K562 (cell line): Measurements from ENCODE around the gene OR6B2.

Source experiments
- CTCF ChIP-seq, 3 experiments: IDR thresholded peaks in 2 of 3; conservative IDR thresholded peaks in 1 of 3; 2 replicates each; pipeline ENCODE4 v1.5.1; 2011 to 2012; ENCODE audit warnings: low read length in 3 of 3, mild to moderate bottlenecking in 3 of 3, control low read depth in 2 of 3, improper control_type of control experiment in 1 of 3, inconsistent platforms in 1 of 3, low read depth in 1 of 3, mixed read lengths in 1 of 3, moderate library complexity in 1 of 3; ENCODE audit not compliant: insufficient read depth in 2 of 3
- ETS2 ChIP-seq: IDR thresholded peaks from 2 replicates; pipeline ENCODE4 v1.6.1; 2016; ENCODE audit warnings: borderline replicate concordance, missing genetic modification characterization, mild to moderate bottlenecking, moderate library complexity, missing compliant biosample characterization; ENCODE audit not compliant: poor library complexity, severe bottlenecking
- FOXA1 ChIP-seq: fragments of 450-650 bp; IDR thresholded peaks from 2 replicates; pipeline ENCODE4 v1.6.1; 2016; ENCODE audit warnings: mild to moderate bottlenecking, borderline replicate concordance
- IRF2 ChIP-seq: sonication (generic); formaldehyde crosslinking; IDR thresholded peaks from 2 replicates; pipeline ENCODE4 v1.8.1; 2022; ENCODE audit warnings: mild to moderate bottlenecking, missing genetic modification reagents
- IRF9 ChIP-seq: fragments of 450-650 bp; IDR thresholded peaks from 2 replicates; pipeline ENCODE4 v1.6.1; 2016; ENCODE audit warnings: missing biosample characterization, missing genetic modification characterization
- POLR2A ChIP-seq: fragments of 450-650 bp; conservative IDR thresholded peaks from 2 replicates; pipeline ENCODE4 v1.6.1; 2016
- SMARCA5 ChIP-seq: fragments of 450-650 bp; IDR thresholded peaks from 2 replicates; pipeline ENCODE4 v1.6.1; 2016
- WHSC1 ChIP-seq: IDR thresholded peaks from one replicate; pipeline ENCODE4 v1.6.1; 2012; ENCODE audit warnings: low read length, control low read depth, inconsistent platforms
- ZNF197 ChIP-seq: fragments of 200-800 bp; sonication (Bioruptor generic); IDR thresholded peaks from 2 replicates; pipeline ENCODE4 v1.6.1; 2016; ENCODE audit warnings: low read depth, missing genetic modification characterization, missing compliant biosample characterization
- ZNF766 ChIP-seq: fragments of 200-800 bp; sonication (Bioruptor generic); conservative IDR thresholded peaks from 2 replicates; pipeline ENCODE4 v1.6.1; 2016; ENCODE audit warnings: missing genetic modification characterization, missing compliant biosample characterization
- TF ChIP-seq, protein P1 (sequence below): fragments of 450-650 bp; IDR thresholded peaks from 2 replicates; pipeline ENCODE4 v1.6.1; 2016; ENCODE audit warnings: mild to moderate bottlenecking, moderate library complexity
- TF ChIP-seq, protein P2 (sequence below): fragments of 250-450 bp; sonication (Bioruptor Pico); IDR thresholded peaks from 2 replicates; pipeline ENCODE4 v1.9.0; 2021; ENCODE audit warnings: mild to moderate bottlenecking, inconsistent platforms

GRCh38 chr2:240052524-240052923 lies 22.3 kb upstream of the OR6B2 start:
- TF ChIP-seq POLR2A (no peak), CTCF (IDR thresholded peaks at IDR 0.05 in 2 of 3, conservative IDR thresholded peaks at IDR 0.05 in 1 of 3; ENCODE audit: insufficient read depth in 2 of 3, low read depth in 1 of 3, low read length in 3 of 3) (no peak), ZNF197 (CRISPR knock-in tag) (no peak), IRF9 (no peak), SMARCA5 (no peak), ZNF766 (CRISPR knock-in tag) (no peak), ETS2 (tag) (no peak), WHSC1 (no peak), FOXA1 (no peak), IRF2 (CRISPR knock-in tag) (no peak)
- TF ChIP-seq, protein P1, sequence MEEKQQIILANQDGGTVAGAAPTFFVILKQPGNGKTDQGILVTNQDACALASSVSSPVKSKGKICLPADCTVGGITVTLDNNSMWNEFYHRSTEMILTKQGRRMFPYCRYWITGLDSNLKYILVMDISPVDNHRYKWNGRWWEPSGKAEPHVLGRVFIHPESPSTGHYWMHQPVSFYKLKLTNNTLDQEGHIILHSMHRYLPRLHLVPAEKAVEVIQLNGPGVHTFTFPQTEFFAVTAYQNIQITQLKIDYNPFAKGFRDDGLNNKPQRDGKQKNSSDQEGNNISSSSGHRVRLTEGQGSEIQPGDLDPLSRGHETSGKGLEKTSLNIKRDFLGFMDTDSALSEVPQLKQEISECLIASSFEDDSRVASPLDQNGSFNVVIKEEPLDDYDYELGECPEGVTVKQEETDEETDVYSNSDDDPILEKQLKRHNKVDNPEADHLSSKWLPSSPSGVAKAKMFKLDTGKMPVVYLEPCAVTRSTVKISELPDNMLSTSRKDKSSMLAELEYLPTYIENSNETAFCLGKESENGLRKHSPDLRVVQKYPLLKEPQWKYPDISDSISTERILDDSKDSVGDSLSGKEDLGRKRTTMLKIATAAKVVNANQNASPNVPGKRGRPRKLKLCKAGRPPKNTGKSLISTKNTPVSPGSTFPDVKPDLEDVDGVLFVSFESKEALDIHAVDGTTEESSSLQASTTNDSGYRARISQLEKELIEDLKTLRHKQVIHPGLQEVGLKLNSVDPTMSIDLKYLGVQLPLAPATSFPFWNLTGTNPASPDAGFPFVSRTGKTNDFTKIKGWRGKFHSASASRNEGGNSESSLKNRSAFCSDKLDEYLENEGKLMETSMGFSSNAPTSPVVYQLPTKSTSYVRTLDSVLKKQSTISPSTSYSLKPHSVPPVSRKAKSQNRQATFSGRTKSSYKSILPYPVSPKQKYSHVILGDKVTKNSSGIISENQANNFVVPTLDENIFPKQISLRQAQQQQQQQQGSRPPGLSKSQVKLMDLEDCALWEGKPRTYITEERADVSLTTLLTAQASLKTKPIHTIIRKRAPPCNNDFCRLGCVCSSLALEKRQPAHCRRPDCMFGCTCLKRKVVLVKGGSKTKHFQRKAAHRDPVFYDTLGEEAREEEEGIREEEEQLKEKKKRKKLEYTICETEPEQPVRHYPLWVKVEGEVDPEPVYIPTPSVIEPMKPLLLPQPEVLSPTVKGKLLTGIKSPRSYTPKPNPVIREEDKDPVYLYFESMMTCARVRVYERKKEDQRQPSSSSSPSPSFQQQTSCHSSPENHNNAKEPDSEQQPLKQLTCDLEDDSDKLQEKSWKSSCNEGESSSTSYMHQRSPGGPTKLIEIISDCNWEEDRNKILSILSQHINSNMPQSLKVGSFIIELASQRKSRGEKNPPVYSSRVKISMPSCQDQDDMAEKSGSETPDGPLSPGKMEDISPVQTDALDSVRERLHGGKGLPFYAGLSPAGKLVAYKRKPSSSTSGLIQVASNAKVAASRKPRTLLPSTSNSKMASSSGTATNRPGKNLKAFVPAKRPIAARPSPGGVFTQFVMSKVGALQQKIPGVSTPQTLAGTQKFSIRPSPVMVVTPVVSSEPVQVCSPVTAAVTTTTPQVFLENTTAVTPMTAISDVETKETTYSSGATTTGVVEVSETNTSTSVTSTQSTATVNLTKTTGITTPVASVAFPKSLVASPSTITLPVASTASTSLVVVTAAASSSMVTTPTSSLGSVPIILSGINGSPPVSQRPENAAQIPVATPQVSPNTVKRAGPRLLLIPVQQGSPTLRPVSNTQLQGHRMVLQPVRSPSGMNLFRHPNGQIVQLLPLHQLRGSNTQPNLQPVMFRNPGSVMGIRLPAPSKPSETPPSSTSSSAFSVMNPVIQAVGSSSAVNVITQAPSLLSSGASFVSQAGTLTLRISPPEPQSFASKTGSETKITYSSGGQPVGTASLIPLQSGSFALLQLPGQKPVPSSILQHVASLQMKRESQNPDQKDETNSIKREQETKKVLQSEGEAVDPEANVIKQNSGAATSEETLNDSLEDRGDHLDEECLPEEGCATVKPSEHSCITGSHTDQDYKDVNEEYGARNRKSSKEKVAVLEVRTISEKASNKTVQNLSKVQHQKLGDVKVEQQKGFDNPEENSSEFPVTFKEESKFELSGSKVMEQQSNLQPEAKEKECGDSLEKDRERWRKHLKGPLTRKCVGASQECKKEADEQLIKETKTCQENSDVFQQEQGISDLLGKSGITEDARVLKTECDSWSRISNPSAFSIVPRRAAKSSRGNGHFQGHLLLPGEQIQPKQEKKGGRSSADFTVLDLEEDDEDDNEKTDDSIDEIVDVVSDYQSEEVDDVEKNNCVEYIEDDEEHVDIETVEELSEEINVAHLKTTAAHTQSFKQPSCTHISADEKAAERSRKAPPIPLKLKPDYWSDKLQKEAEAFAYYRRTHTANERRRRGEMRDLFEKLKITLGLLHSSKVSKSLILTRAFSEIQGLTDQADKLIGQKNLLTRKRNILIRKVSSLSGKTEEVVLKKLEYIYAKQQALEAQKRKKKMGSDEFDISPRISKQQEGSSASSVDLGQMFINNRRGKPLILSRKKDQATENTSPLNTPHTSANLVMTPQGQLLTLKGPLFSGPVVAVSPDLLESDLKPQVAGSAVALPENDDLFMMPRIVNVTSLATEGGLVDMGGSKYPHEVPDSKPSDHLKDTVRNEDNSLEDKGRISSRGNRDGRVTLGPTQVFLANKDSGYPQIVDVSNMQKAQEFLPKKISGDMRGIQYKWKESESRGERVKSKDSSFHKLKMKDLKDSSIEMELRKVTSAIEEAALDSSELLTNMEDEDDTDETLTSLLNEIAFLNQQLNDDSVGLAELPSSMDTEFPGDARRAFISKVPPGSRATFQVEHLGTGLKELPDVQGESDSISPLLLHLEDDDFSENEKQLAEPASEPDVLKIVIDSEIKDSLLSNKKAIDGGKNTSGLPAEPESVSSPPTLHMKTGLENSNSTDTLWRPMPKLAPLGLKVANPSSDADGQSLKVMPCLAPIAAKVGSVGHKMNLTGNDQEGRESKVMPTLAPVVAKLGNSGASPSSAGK, result no peak
- TF ChIP-seq, protein P2, sequence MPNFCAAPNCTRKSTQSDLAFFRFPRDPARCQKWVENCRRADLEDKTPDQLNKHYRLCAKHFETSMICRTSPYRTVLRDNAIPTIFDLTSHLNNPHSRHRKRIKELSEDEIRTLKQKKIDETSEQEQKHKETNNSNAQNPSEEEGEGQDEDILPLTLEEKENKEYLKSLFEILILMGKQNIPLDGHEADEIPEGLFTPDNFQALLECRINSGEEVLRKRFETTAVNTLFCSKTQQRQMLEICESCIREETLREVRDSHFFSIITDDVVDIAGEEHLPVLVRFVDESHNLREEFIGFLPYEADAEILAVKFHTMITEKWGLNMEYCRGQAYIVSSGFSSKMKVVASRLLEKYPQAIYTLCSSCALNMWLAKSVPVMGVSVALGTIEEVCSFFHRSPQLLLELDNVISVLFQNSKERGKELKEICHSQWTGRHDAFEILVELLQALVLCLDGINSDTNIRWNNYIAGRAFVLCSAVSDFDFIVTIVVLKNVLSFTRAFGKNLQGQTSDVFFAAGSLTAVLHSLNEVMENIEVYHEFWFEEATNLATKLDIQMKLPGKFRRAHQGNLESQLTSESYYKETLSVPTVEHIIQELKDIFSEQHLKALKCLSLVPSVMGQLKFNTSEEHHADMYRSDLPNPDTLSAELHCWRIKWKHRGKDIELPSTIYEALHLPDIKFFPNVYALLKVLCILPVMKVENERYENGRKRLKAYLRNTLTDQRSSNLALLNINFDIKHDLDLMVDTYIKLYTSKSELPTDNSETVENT, result no peak
